Astrocyte (in vitro differentiated cells and primary cell): ENCODE measurements around the gene GTF3C1. TPM values are rescaled to one million over a fixed set of nuclear protein-coding genes. Genes with fewer than 3 reads are reported as not detected.

ENCODE experiments used
- DNase-seq: peaks from one replicate; pipeline ENCODE4 v3.0.0-alpha.2; 2010; ENCODE audit warnings: low read depth
- FAIRE-seq: peaks from 2 replicates; lab custom pipeline; 2011; peaks lifted over from hg19 to GRCh38; lab: Jason Lieb, UNC
- H2AFZ ChIP-seq: 2 replicates; pipeline ENCODE4 v1.6.0; 2012; ENCODE audit warnings: low read depth, low read length, inconsistent platforms
- H3K27ac ChIP-seq: 2 replicates; pipeline ENCODE4 v1.5.1; 2011; ENCODE audit warnings: low read depth, low read length, inconsistent platforms
- H3K27me3 ChIP-seq: 2 replicates; pipeline ENCODE4 v1.6.0; 2011; ENCODE audit warnings: low read length, inconsistent platforms; ENCODE audit not compliant: insufficient read depth
- H3K36me3 ChIP-seq: 2 replicates; pipeline ENCODE4 v1.5.1; 2011; ENCODE audit warnings: low read length, inconsistent platforms; ENCODE audit not compliant: insufficient read depth
- H3K4me1 ChIP-seq: 2 replicates; pipeline ENCODE4 v1.5.1; 2011; ENCODE audit warnings: low read length, inconsistent platforms; ENCODE audit not compliant: insufficient read depth
- H3K4me2 ChIP-seq: 2 replicates; pipeline ENCODE4 v1.6.0; 2012; ENCODE audit warnings: low read length, inconsistent platforms
- H3K4me3 ChIP-seq: 2 replicates; pipeline ENCODE4 v1.5.1; 2011; ENCODE audit warnings: low read depth, mild to moderate bottlenecking, low read length, inconsistent platforms; ENCODE audit not compliant: insufficient read depth
- H3K79me2 ChIP-seq: 2 replicates; pipeline ENCODE4 v1.6.0; 2012; ENCODE audit warnings: mild to moderate bottlenecking, low read length, inconsistent platforms; ENCODE audit not compliant: insufficient read depth
- H3K9ac ChIP-seq: 2 replicates; pipeline ENCODE4 v1.6.0; 2012; ENCODE audit warnings: mild to moderate bottlenecking, low read length, inconsistent platforms
- H3K9me3 ChIP-seq: 2 replicates; pipeline ENCODE4 v1.5.1; 2012; ENCODE audit warnings: low read depth, mild to moderate bottlenecking, low read length, inconsistent platforms; ENCODE audit not compliant: insufficient read depth
- H4K20me1 ChIP-seq: 2 replicates; pipeline ENCODE4 v1.6.0; 2012; ENCODE audit warnings: low read length, inconsistent platforms; ENCODE audit not compliant: insufficient read depth
- H3K27ac Mint-ChIP-seq: one replicate; pipeline ENCODE4 v1.8.0; 2021; ENCODE audit warnings: mild to moderate bottlenecking, mixed read lengths; ENCODE audit not compliant: unreplicated experiment
- H3K27me3 Mint-ChIP-seq: one replicate; pipeline ENCODE4 v1.8.0; 2021; ENCODE audit warnings: low read depth, mixed read lengths; ENCODE audit not compliant: unreplicated experiment
- H3K36me3 Mint-ChIP-seq: one replicate; pipeline ENCODE4 v1.8.0; 2021; ENCODE audit warnings: low read depth, mixed read lengths; ENCODE audit not compliant: unreplicated experiment
- H3K4me1 Mint-ChIP-seq: one replicate; pipeline ENCODE4 v1.8.0; 2021; ENCODE audit warnings: low read depth, mixed read lengths; ENCODE audit not compliant: unreplicated experiment
- H3K4me3 Mint-ChIP-seq: one replicate; pipeline ENCODE4 v1.8.0; 2021; ENCODE audit warnings: mild to moderate bottlenecking, moderate library complexity, mixed read lengths; ENCODE audit not compliant: unreplicated experiment
- H3K9me3 Mint-ChIP-seq: one replicate; pipeline ENCODE4 v1.8.0; 2021; ENCODE audit warnings: mild to moderate bottlenecking, mixed read lengths; ENCODE audit not compliant: unreplicated experiment
- CTCF ChIP-seq: IDR thresholded peaks from 2 replicates; pipeline ENCODE4 v1.5.1; 2011; ENCODE audit warnings: low read depth, mild to moderate bottlenecking, inconsistent platforms, low read length, moderate library complexity; ENCODE audit not compliant: insufficient read depth
- EZH2 ChIP-seq: IDR thresholded peaks from 2 replicates; pipeline ENCODE4 v1.6.1; 2012; ENCODE audit warnings: mild to moderate bottlenecking, low read length, inconsistent platforms; ENCODE audit not compliant: insufficient read depth
- total RNA-seq: library from RNA; stranded (reverse); gene quantifications from 2 replicates; pipeline ENCODE4 v1.2.1, GENCODE V29; 2021

GTF3C1 gene
- total RNA-seq, 1 donor from 2014 or later: 103 TPM

GRCh38 chr16:27556471-27556870, 6.8 kb upstream of the GTF3C1 start:
- H3K9me3 Mint-ChIP-seq: no peaks in the 10 kb centered on the region
- no peak overlapping the region for H3K9ac ChIP-seq
- no peak overlapping the region for H2AFZ ChIP-seq
- no peaks in the 10 kb centered on the region for H3K36me3 Mint-ChIP-seq
- peaks cover 26% of the 10 kb centered on the region for H4K20me1 ChIP-seq
- DNase-seq: no peak
- no peaks in the 10 kb centered on the region for H3K4me1 Mint-ChIP-seq
- no peak overlapping the region for H3K4me3 Mint-ChIP-seq
- H3K27ac ChIP-seq: no peak overlapping the region
- no peaks in the 10 kb centered on the region for H3K27me3 Mint-ChIP-seq
- peaks cover 3% of the 10 kb centered on the region for H3K36me3 ChIP-seq
- TF ChIP-seq CTCF: no peak
- no peak for FAIRE-seq
- no peak overlapping the region for H3K4me2 ChIP-seq
- no peaks in the 10 kb centered on the region for H3K9me3 ChIP-seq
- H3K27me3 ChIP-seq: no peaks in the 10 kb centered on the region
- no peak overlapping the region for H3K27ac Mint-ChIP-seq
- H3K79me2 ChIP-seq: peaks cover 14% of the 10 kb centered on the region
- H3K4me3 ChIP-seq: no peak overlapping the region
- H3K4me1 ChIP-seq: no peaks in the 10 kb centered on the region

GRCh38 chr16:27551036-27551435, 1.3 kb upstream of the GTF3C1 start:
- peaks cover 51% of the 10 kb centered on the region for H4K20me1 ChIP-seq
- peak overlapping the region; percentile 95 for H3K27ac ChIP-seq
- Mint-ChIP-seq H3K27me3 (no peaks in the 10 kb centered on the region), H3K4me1 (peaks cover 28% of the 10 kb centered on the region), H3K4me3 (peak overlapping the region; percentile 99), H3K9me3 (no peaks in the 10 kb centered on the region), H3K27ac (peak overlapping the region; percentile 97), H3K36me3 (no peaks in the 10 kb centered on the region)
- TF ChIP-seq CTCF: no peak
- no peak for TF ChIP-seq EZH2
- peak overlapping the region; percentile 98 for H3K4me3 ChIP-seq
- no peaks in the 10 kb centered on the region for H3K9me3 ChIP-seq
- DNase-seq: no peak
- peaks cover 30% of the 10 kb centered on the region for H3K4me1 ChIP-seq
- H3K79me2 ChIP-seq: peaks cover 62% of the 10 kb centered on the region
- H3K27me3 ChIP-seq: no peaks in the 10 kb centered on the region
- H3K36me3 ChIP-seq: no peaks in the 10 kb centered on the region
- peak overlapping the region; percentile 98 for H3K9ac ChIP-seq
- peak overlapping the region; percentile 96 for H3K4me2 ChIP-seq
- no peak overlapping the region for H2AFZ ChIP-seq
- no peak for FAIRE-seq

GRCh38 chr16:27550582-27550920, 838 bp upstream of the GTF3C1 start:
- Histone ChIP-seq H3K27ac (peak overlapping the region; percentile 95), H3K9me3 (no peaks in the 10 kb centered on the region), H3K4me3 (peak overlapping the region; percentile 98), H3K4me1 (peaks cover 30% of the 10 kb centered on the region), H2AFZ (peak overlapping the region; percentile 97), H3K36me3 (no peaks in the 10 kb centered on the region), H3K27me3 (no peaks in the 10 kb centered on the region), H4K20me1 (peaks cover 55% of the 10 kb centered on the region), H3K4me2 (peak overlapping the region; percentile 96), H3K79me2 (peaks cover 67% of the 10 kb centered on the region), H3K9ac (peak overlapping the region; percentile 98)
- FAIRE-seq: no peak
- Mint-ChIP-seq H3K27me3 (no peaks in the 10 kb centered on the region), H3K4me1 (peaks cover 28% of the 10 kb centered on the region), H3K36me3 (no peaks in the 10 kb centered on the region), H3K4me3 (peak overlapping the region; percentile 99), H3K27ac (peak overlapping the region; percentile 97), H3K9me3 (no peaks in the 10 kb centered on the region)
- TF ChIP-seq CTCF (no peak), EZH2 (no peak)
- no peak for DNase-seq
